ENCODE data around the gene ASB5.

DNA sequence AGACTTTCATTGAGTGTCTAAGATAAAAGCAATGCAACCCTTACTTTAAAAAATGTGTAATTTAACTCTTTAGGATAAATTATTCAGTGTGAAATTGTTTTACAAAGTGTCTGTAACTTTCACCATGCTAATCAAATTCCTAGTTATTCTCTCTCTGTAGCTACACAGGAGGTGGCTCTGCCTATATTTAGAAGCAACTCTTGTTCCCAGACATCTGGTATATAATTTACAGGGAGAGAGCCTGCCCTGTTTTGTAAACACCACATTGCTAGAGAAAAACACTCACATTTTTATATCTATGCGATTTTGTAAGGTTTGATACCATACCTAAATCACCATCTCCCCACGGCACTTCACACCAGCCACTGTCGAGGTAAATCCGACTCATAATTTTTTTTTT is 38.2 kb downstream of the ASB5 start:
- no peak for TF ChIP-seq CTCF (IDR thresholded peaks at IDR 0.05)
- TF ChIP-seq POLR2A (IDR thresholded peaks at IDR 0.05) = no peak
